Left lung (tissue), 10 donors: ENCODE data around the gene SNRNP70. TPM values are rescaled to one million over a fixed set of nuclear protein-coding genes. Genes with fewer than 3 reads are reported as not detected.
"Not testable (repeated sequence)": the region's sequence is repeated elsewhere in the genome, so short reads cannot be mapped to it uniquely, and the experiment has no call there.

Experiments
- ATAC-seq: fragments of 200-7000 bp; cut with Tn5 transposase; one replicate; pipeline ENCODE4 v1.9.1; 2020; ENCODE audit warnings: moderate library complexity
- DNase-seq, 4 donors: peaks; one replicate each; pipeline ENCODE4 v3.0.0-alpha.2; 2013 to 2020
- H3K27ac ChIP-seq, 2 donors: fragments of 200-600 bp; sonication (generic) in 1 of 2; one replicate each; pipeline versions ENCODE4 v1.5.0 to v1.8.0; 2020 to 2021
- H3K27me3 ChIP-seq, 2 donors: fragments of 200-600 bp; sonication (generic) in 1 of 2; one replicate each; pipeline versions ENCODE4 v1.5.0 to v1.8.0; 2020 to 2021
- H3K36me3 ChIP-seq, 2 donors: fragments of 200-600 bp; sonication (generic) in 1 of 2; one replicate each; pipeline versions ENCODE4 v1.5.0 to v1.8.0; 2020 to 2021
- H3K4me1 ChIP-seq, 2 donors: fragments of 200-600 bp; one replicate each; pipeline ENCODE4 v1.8.0; 2021
- H3K4me3 ChIP-seq, 2 donors: fragments of 200-600 bp; sonication (generic) in 1 of 2; one replicate each; pipeline versions ENCODE4 v1.5.0 to v1.8.0; 2020 to 2021; ENCODE audit warnings: mild to moderate bottlenecking in 1 of 2
- H3K9me3 ChIP-seq, 2 donors: fragments of 200-600 bp; sonication (generic) in 1 of 2; one replicate each; pipeline versions ENCODE4 v1.5.0 to v1.8.0; 2020 to 2021
- CTCF ChIP-seq, 2 donors: fragments of 200-600 bp; sonication (generic) in 1 of 2; IDR thresholded peaks; one replicate each; pipeline versions ENCODE4 v1.5.0 to v1.8.0; 2021; ENCODE audit warnings: antibody characterized with exemption in 2 of 2
- intact Hi-C, 2 donors: fragments of 100-400 bp; cut with DNase I; formaldehyde crosslinking; loops; one replicate each; pipeline versions ENCODE4 v1.11.2 to v1.14.2; 2022
- polyA plus RNA-seq, 6 donors: library from polyadenylated mRNA; unstranded; fragments of 120-200 nt; gene quantifications; one replicate each; pipeline ENCODE4 v1.2.1, GENCODE V29; 2013; ENCODE audit not compliant: insufficient read length in 6 of 6
- total RNA-seq, 2 donors: library from RNA; stranded (reverse); fragmentation: NEBNext Ultra II Directional; extraction: Animal tissue kit (Norgen Biotek cat#: 25700); gene quantifications; one replicate each; pipeline ENCODE4 v1.2.1, GENCODE V29; 2021
- donor health status: DM: no; HTN: yes; CAD: no.
- donor health status: DM: no; HTN: no; CAD: no.

The SNRNP70 gene
- total and polyA plus RNA-seq, 8 donors, result 161 to 371 (median 325) TPM

- DNase-seq (no peak), ATAC-seq (no peak)
- no peaks in the 10 kb centered on the region for H3K36me3 ChIP-seq
- no peaks in the 10 kb centered on the region for H3K9me3 ChIP-seq
- H3K4me3 ChIP-seq, result no peak overlapping the region
- intact Hi-C loops, result no loop called here
- peaks cover under 1 to 20% of the 10 kb centered on the region in 2 donors for H3K4me1 ChIP-seq
- H3K27me3 ChIP-seq, result peaks cover 0 to 6% of the 10 kb centered on the region in 2 donors
- no peak for TF ChIP-seq CTCF (IDR thresholded peaks at IDR 0.05)
- no peak overlapping the region for H3K27ac ChIP-seq
These were observed 55.7 kb downstream of the SNRNP70 start for GRCh38 chr19:49140951-49141350.

- Histone ChIP-seq H3K27ac (no peak overlapping the region), H3K4me1 (peaks cover 4 to 21% of the 10 kb centered on the region in 2 donors), H3K36me3 (no peaks in the 10 kb centered on the region), H3K4me3 (no peak overlapping the region), H3K27me3 (peaks cover 0 to 10% of the 10 kb centered on the region in 2 donors), H3K9me3 (no peaks in the 10 kb centered on the region)
- ATAC-seq (no peak), DNase-seq (no peak)
- TF ChIP-seq CTCF (IDR thresholded peaks at IDR 0.05), result no peak
- intact Hi-C loops, result no loop called here
These were observed 56.1 kb downstream of the SNRNP70 start for GRCh38 chr19:49141352-49141751.

GRCh38 chr19:49142866-49143335 lies 57.6 kb downstream of the SNRNP70 start:
- no peaks in the 10 kb centered on the region for H3K36me3 ChIP-seq
- H3K4me1 ChIP-seq, result peaks cover 4 to 20% of the 10 kb centered on the region in 2 donors
- no peak for TF ChIP-seq CTCF (IDR thresholded peaks at IDR 0.05)
- H3K9me3 ChIP-seq, result no peaks in the 10 kb centered on the region
- H3K27me3 ChIP-seq, result peaks cover 0 to 17% of the 10 kb centered on the region in 2 donors
- peak; percentile 99 for ATAC-seq
- no peak overlapping the region for H3K27ac ChIP-seq
- peak overlapping the region; percentile 35 to 39 for H3K4me3 ChIP-seq
- intact Hi-C loops, result no loop called here
- DNase-seq, result peak; percentile 86 to 95 (median 91)

- Histone ChIP-seq H3K27me3 (peaks cover 0 to 46% of the 10 kb centered on the region in 2 donors), H3K36me3 (no peaks in the 10 kb centered on the region), H3K9me3 (no peaks in the 10 kb centered on the region), H3K27ac (no peak overlapping the region), H3K4me3 (no peak overlapping the region), H3K4me1 (peaks cover 12 to 46% of the 10 kb centered on the region in 2 donors)
- TF ChIP-seq CTCF (IDR thresholded peaks at IDR 0.05), result peak; percentile 78 to 94
- peak in 3 of 4 donors; percentile 71 to 94 (median 75) for DNase-seq
- intact Hi-C loops, result loop anchor here in 1 of 2 donors (5.0 kb wide), 1 partner anchor 48 kb away; no protein-coding TSS in a partner anchor
- peak; percentile 27 for ATAC-seq
These were observed 60.5 kb downstream of the SNRNP70 start for GRCh38 chr19:49145573-49146407.

- DNase-seq, ATAC-seq, H3K9me3 ChIP-seq, H3K36me3 ChIP-seq, H3K4me3 ChIP-seq, H3K27ac ChIP-seq: not testable (repeated sequence)
- intact Hi-C loops, result loop anchor here in 1 of 2 donors (5.0 kb wide), 1 partner anchor 49 kb away; no protein-coding TSS in a partner anchor
- H3K27me3 ChIP-seq, result peaks cover 0 to 52% of the 10 kb centered on the region in 2 donors
- H3K4me1 ChIP-seq, result peaks cover 12 to 52% of the 10 kb centered on the region in 2 donors
These were observed 61.1 kb downstream of the SNRNP70 start for GRCh38 chr19:49146408-49146770.
